ENCODE data around the gene PKD1L1.
"Not testable (repeated sequence)": the region's sequence is repeated elsewhere in the genome, so short reads cannot be mapped to it uniquely, and the experiment has no call there.

PKD1L1 gene

DNA sequence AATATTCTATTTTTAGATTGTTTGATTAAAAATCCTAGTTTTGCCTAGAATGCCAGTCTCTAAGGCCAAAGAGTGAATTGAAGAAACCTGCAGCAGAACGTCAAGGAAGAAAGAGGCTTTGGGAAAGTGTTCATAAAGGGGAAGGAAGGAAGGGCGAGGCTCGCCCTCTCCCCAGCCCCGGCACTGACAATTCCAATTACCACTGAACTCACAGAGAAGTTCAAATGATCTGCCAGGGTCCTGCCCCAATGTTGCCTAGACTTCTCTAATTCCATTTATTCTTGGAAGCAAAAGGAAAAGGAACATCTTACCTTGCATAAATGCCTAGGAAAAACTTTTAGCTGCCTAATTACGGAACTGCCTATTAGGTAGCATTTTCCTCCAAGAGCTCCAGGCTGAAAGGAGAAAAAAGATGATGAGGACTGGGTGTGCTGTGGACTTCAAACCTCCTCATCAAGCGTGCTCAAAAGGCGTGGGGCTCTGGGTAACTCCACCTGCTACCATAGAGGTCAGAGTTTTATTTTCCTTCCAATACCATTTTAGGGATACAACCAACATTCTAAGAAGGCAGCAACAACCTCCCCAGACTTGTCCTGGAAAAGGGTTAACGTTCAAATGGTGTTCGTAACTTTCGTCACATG is 134.5 kb downstream of the PKD1L1 start:
- DNase-seq, result no peak

DNA sequence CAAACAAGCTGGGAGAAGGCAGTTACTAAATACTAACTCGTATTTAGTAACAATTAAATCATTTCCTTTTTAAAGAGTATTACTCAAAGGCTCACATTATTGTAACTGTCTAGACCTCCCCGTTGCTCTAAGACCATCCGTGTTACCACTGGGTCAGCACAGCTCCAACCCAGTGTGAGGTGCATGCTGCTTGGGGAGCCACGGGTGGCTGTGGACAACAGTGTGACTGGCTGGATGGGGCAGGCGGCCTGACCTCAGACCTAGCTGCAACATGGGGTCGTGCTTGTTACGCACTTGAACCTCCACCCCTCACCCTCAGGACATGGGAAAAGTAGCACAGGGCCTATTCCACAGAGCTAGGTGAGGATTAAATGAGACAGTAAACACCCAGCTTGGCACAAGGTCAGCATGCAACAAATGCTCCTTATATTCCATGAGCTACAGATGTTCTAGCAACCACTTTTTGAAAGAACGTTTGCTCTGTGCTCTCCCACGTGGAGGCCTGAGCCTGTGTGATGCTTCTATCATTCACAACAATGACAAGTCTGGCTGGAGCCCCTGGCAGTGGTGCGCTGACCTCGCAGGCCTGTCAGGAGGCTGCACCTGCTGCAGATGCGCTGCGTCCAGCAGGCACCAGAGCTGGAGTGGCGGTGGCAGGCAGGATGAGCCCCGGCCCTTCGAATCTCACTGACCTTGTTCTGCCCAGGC is 135.7 kb downstream of the PKD1L1 start:
- DNase-seq, result no peak

DNA sequence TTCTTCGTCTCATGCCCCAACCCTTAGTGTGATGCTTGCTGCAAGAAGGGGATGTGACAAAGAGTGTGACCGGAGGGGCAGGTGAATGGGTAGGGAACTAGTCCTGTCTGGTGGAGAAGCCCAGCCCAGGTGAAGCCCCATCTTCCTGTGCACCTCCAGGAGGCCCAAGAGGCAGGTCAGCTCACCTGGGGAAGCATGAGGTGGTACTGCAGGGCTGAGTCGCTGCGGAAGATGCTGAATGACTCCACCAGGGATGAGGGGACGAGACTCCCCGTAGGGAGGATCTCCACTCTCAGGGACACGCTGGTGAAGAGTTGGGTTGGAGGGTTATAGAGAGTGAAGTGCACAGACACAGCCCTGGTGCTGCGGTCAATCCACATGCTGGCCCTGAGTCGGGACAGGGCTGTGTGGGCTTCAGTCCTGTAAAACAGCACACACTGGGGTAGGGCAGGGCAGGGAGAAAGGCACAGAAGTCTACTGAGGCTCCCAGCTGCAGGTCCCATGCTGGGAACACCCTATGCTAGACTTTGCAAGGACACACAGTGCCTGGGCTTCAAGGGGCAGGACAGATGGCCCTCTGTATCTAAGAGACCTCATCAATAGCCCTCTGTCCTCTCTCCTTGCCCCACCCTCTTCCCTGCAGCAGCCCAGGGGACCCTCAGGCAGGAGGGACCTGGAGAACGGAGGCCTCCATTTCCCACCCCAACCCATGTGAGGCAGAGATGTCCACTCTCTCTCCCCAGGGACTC is 136.5 kb downstream of the PKD1L1 start:
- no peak for DNase-seq

- DNase-seq, result no peak
These were observed 138.9 kb downstream of the PKD1L1 start for GRCh38 chr7:47809387-47809786.

GRCh38 chr7:47808321-47808720 is 139.9 kb downstream of the PKD1L1 start:
- no peak for DNase-seq

GRCh38 chr7:47807756-47808155 is 140.5 kb downstream of the PKD1L1 start:
- peak in 1 of 2 donors; percentile 27 for DNase-seq

DNA sequence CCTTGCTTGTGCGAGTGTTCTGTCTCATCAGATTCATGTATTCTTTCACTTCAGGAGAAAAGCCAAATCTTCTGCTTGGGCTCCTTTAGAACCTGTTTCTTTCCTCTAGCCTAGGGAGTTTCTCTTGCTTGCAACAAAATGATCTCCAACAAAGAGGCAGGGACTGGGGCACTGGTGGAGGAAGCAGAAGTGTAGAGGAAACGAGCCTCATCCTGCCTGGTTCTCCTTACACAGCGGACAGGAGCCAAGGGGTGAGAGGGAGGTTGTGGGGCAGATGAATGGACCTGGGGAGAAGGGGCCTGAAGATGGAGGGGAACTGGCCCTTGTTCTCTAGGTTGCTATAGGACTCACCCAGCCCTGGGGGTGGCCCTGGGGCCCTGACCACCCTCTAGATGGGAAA is 141.1 kb downstream of the PKD1L1 start:
- DNase-seq, result no peak

- no peak for DNase-seq
These were observed 141.6 kb downstream of the PKD1L1 start for GRCh38 chr7:47806701-47807103.

DNA sequence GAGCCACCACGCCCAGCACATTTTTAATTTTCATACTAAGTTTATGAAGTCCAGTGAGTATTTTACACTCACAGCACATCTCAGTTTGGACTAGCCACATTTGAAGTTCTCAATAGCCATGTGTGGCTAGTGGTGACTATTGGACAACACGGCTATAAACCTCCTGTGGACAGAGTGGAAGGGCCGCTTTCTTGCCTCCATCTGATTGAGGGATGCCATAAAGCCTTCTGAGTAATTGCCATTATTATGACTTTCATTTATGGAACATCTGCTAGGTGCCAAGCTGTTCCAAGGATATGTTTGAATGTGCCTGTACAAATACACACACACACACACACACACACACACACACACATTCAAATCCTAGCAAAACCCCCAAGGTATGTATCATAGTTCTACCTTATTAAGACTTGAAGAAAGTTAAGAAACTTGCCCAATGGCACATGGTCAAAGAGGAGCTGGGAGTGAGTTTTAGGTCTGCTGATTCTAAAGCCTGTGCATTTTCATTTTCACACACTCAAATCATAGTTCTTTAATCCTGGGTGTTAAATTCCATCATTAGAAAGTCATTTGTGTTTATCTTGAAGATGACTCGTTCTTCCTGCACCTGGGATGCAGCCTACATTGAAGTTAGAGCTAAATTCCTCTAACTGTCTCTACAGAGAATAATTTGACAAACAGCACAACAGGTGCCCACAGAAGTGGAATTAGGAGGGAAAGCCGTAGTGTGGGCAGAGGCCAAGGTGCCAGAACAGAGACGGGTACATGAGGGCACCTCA is 143.3 kb downstream of the PKD1L1 start:
- no peak for DNase-seq

DNA sequence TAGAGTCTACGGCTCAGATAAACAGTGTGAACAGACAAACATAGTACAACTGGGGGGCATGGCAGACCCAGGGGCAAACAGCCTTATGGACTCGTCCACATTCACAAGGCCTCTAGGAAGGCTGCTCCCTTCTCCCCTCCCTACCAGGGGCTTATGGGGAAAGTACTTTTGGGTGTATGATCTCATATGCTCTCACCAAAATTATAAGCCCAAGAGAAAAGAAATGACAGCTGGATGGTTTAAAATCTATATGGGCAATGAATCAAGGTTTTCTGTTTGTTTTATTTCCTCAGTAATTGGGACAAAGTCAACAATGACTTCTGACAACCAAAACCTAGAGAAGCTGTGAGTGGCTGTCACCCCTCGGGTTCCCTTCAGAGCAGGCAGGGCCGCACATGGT is 144.4 kb downstream of the PKD1L1 start:
- no peak for DNase-seq

GRCh38 chr7:47803025-47803424 is 145.2 kb downstream of the PKD1L1 start:
- DNase-seq, result no peak

- no peak for DNase-seq
These were observed 146.8 kb downstream of the PKD1L1 start for GRCh38 chr7:47801423-47801822.

DNA sequence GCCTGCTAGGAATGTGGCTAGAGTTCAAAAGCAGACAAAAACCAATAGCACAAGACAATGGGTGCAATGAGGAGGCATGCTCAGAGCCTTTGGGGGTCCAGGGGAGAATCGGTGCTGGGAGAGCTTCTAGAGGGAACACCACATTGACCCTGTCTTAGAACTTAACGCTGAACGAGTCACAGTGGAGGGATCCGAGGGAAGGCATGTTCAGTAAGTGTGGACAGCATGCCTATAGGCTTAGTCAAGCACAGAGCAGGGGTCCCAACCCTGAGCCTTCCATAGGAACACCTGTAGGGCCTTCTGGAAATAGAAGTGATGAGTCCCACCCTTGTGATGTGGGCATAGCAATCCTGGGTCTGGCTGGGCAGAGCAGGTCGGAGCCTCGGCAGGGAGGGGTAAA is 148.7 kb downstream of the PKD1L1 start:
- DNase-seq, result no peak

DNA sequence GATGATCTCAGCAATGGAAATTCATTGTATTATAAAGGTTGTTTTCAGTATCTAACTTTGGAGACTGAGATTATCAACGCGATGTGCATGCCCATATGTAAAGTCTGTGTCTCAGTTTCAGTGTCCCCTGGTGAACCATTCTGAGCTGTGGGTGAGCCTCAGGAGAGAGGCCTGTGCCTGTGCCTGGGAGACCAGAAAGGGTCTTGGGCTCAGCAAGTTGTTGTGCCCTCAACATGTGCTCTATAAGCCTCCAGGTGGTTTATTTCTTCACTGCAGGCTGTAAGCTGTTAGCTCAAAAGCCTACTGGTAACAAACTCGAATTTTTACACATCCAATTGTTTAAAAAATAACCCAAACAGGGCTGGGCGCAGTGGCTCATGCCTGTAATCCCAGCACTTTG is 151.9 kb downstream of the PKD1L1 start:
- no peak for DNase-seq

DNA sequence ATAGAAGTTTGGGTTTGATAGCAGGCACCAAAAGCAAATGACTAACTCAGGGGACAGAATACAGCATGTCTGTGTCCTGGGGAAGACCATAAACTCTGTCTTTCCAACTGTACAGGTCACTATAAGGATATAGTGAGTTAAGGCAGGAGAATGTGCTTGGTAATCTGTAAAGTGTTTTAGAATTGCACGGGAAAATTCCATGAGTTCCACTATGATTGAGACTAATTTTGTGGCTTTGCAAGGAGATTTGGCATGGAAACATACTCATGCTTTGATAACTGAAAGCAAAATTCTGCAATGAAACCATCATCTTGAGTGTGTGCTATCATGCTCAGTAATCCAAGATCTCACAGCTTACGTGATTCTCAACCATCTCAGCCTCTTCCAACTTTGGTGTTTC is 152.6 kb downstream of the PKD1L1 start:
- DNase-seq, result no peak

DNA sequence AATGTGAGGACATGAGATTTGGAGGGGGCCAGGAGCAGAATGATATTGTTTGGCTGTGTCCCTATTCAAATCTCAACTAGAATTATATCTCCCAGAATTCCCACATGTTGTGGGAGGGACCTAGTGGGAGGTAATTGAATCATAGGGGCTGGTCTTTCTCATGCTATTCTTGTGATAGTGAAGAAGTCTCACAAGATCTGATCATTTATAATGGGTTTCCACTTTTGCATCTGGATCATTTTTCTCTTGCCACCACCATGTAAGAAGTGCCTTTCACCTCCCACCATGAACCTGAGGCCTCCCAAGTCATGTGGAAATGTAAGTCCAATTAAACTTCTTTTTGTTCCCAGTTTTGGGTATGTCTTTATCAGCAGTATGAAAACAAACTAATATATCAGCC is 153.1 kb downstream of the PKD1L1 start:
- not testable (repeated sequence) for DNase-seq

DNA sequence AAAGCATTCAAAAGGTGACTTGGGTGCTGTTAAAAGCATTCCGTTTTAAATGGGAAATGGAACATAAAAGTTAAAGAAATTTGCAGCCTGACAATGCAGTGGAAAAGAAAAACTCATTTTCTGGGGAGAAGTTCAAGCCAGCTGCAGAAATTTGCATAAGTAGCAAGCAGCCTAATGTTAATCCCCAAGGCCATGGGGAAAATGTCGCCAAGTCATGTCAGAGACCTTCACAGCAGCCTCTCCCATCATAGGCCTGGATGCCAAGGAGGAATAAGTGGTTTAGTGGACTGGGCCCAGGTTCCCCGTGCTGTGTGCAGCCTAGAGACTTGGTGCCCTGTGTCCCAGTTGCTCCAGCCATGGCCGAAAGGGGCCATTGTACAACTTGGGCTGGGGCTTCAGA is 154.2 kb downstream of the PKD1L1 start:
- DNase-seq, result no peak

- DNase-seq, result not testable (repeated sequence)
These were observed 155.1 kb downstream of the PKD1L1 start for GRCh38 chr7:47793186-47793585.

- DNase-seq, result no peak
These were observed 155.6 kb downstream of the PKD1L1 start for GRCh38 chr7:47792521-47793121.

GRCh38 chr7:47791682-47792081 is 156.6 kb downstream of the PKD1L1 start:
- DNase-seq, result no peak

GRCh38 chr7:47788083-47788482 is 160.2 kb downstream of the PKD1L1 start:
- DNase-seq, result no peak

DNA sequence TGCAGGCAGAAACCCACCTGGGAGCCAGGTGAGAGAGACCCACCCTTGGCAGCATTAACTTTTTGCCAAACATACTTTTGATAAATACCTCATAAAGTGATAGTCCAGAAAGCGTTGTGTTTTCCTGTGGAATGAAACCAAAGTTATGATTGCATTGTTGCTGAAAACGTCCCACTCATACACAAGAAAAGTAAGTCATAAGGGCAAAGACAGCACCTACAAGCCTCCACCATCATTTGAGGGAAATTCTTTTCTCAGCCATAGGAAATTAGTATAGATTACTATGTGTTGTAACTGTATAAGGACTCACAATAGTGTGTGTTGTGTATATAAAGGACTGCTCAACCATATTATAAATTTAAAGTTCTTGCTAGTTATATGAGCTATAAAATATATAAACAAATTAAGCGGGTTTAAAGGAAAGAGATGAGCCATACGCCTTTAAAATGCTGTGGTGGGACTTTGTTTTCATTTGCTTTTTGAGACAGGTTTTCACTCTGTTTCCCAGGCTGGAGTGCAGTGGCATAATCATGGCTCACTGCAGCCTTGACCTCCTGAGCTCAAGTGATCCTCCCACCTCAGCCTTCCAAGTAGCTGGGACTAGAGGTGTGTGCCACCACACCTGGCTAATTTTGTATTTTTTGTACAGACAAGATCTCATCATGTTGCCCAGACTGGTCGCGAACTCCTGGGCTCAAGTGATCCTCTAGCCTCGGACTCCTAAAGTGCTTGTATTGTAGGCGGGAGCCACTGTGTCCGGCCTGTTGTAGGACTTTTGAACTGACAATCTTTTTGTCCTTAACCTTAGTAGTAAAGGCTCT is 160.8 kb downstream of the PKD1L1 start:
- no peak for DNase-seq

All from CD4-positive, alpha-beta T cell treated with Interleukin-1 beta for 1 hour (primary cell).